Fibroblast of lung (primary cell): ENCODE measurements around the gene SORCS2.

ENCODE experiments used
- EZH2 ChIP-seq: IDR thresholded peaks from 2 replicates; pipeline ENCODE4 v1.5.1; 2012; ENCODE audit warnings: low read length, control low read depth, mild to moderate bottlenecking; ENCODE audit errors: missing control alignments
- TF ChIP-seq, protein P1 (sequence below), 2 donors: IDR thresholded peaks in 1 of 2; conservative IDR thresholded peaks in 1 of 2; 1 replicate in 1 of 2; 2 replicates in 1 of 2; pipeline ENCODE4 v1.5.1; 2011 to 2012; ENCODE audit warnings: low read length in 2 of 2, control low read depth in 1 of 2, inconsistent platforms in 1 of 2, low read depth in 1 of 2, mild to moderate bottlenecking in 1 of 2

DNA sequence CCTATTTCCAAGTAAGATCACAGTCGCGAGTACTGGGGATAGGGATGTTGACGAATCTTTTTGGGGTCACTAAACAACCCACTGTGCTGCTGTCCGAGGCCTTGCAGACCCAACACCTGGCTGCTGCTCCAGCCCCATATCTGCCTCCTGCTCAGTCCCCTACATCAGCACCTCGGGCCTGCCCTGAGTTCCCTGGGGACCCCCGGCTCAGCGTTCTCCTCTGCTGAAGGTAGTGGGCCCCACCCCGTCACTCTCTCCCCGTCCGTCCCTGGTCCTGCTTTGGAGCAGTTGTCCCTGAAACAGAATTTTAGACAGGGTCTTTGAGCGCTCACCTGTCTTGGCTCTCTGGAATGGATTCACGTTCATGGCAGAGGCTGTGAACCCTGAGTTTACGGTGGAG is 444.8 kb downstream of the SORCS2 start:
- TF ChIP-seq, protein P1, sequence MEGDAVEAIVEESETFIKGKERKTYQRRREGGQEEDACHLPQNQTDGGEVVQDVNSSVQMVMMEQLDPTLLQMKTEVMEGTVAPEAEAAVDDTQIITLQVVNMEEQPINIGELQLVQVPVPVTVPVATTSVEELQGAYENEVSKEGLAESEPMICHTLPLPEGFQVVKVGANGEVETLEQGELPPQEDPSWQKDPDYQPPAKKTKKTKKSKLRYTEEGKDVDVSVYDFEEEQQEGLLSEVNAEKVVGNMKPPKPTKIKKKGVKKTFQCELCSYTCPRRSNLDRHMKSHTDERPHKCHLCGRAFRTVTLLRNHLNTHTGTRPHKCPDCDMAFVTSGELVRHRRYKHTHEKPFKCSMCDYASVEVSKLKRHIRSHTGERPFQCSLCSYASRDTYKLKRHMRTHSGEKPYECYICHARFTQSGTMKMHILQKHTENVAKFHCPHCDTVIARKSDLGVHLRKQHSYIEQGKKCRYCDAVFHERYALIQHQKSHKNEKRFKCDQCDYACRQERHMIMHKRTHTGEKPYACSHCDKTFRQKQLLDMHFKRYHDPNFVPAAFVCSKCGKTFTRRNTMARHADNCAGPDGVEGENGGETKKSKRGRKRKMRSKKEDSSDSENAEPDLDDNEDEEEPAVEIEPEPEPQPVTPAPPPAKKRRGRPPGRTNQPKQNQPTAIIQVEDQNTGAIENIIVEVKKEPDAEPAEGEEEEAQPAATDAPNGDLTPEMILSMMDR (conservative IDR thresholded peaks at IDR 0.05 in 1 of 2, IDR thresholded peaks at IDR 0.05 in 1 of 2; ENCODE audit: low read depth in 1 of 2, low read length in 2 of 2): no peak
- no peak for TF ChIP-seq EZH2
